Left lung (tissue), 10 donors: ENCODE data around the gene EXD3. TPM values are rescaled to one million over a fixed set of nuclear protein-coding genes. Genes with fewer than 3 reads are reported as not detected.
A peak's percentile ranks its signal among the peaks of the same experiment; 100 is the strongest.

Experiments used
- ATAC-seq: fragments of 200-7000 bp; cut with Tn5 transposase; one replicate; pipeline ENCODE4 v1.9.1; 2020; ENCODE audit warnings: moderate library complexity
- DNase-seq, 4 donors: peaks; one replicate each; pipeline ENCODE4 v3.0.0-alpha.2; 2013 to 2020
- H3K27ac ChIP-seq, 2 donors: fragments of 200-600 bp; sonication (generic) in 1 of 2; one replicate each; pipeline versions ENCODE4 v1.5.0 to v1.8.0; 2020 to 2021
- H3K27me3 ChIP-seq, 2 donors: fragments of 200-600 bp; sonication (generic) in 1 of 2; one replicate each; pipeline versions ENCODE4 v1.5.0 to v1.8.0; 2020 to 2021
- H3K36me3 ChIP-seq, 2 donors: fragments of 200-600 bp; sonication (generic) in 1 of 2; one replicate each; pipeline versions ENCODE4 v1.5.0 to v1.8.0; 2020 to 2021
- H3K4me1 ChIP-seq, 2 donors: fragments of 200-600 bp; one replicate each; pipeline ENCODE4 v1.8.0; 2021
- H3K4me3 ChIP-seq, 2 donors: fragments of 200-600 bp; sonication (generic) in 1 of 2; one replicate each; pipeline versions ENCODE4 v1.5.0 to v1.8.0; 2020 to 2021; ENCODE audit warnings: mild to moderate bottlenecking in 1 of 2
- H3K9me3 ChIP-seq, 2 donors: fragments of 200-600 bp; sonication (generic) in 1 of 2; one replicate each; pipeline versions ENCODE4 v1.5.0 to v1.8.0; 2020 to 2021
- intact Hi-C, 2 donors: fragments of 100-400 bp; cut with DNase I; formaldehyde crosslinking; loops; one replicate each; pipeline versions ENCODE4 v1.11.2 to v1.14.2; 2022
- polyA plus RNA-seq, 6 donors: library from polyadenylated mRNA; unstranded; fragments of 120-200 nt; gene quantifications; one replicate each; pipeline ENCODE4 v1.2.1, GENCODE V29; 2013; ENCODE audit not compliant: insufficient read length in 6 of 6
- total RNA-seq, 2 donors: library from RNA; stranded (reverse); fragmentation: NEBNext Ultra II Directional; extraction: Animal tissue kit (Norgen Biotek cat#: 25700); gene quantifications; one replicate each; pipeline ENCODE4 v1.2.1, GENCODE V29; 2021
- TF ChIP-seq, protein P1 (sequence below), 2 donors: fragments of 200-600 bp; sonication (generic) in 1 of 2; IDR thresholded peaks; one replicate each; pipeline versions ENCODE4 v1.5.0 to v1.8.0; 2021; ENCODE audit warnings: antibody characterized with exemption in 2 of 2
- donor health status: DM: no; HTN: yes; CAD: no.
- donor health status: DM: no; HTN: no; CAD: no.

Gene EXD3
- total and polyA plus RNA-seq, 8 donors, result 13.2 to 21.8 (median 16.6) TPM

DNA sequence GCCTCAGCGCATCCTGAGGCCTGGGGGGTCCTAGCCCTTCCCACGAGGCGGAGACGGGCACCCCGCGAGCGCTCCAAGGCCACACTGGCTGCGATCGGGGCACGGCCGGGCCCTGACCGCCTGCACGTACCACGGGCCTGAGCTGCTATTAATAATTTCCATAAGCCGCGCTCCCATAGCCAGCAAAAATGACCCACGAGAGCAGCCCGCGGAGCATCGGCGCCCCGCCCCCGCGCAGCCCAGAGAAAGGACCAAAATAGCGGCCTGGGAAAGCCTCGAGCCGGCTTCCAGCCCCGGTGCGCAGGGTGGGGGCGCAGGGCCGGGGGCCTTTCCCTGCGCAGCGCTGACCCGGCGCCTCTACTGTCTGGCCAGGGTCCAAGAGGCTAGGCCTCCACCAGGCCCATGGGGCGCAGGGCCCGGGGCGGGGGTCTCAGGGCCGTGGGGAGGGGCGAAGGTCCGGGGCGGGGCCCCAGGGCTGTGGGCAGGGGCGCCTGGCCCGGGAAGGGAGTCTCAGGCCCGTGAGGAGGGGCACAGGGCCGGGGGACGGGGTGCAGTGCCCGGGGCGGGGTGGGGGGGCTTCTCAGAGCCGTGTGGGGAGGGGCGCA, 54.4 kb downstream of the EXD3 start:
- no peak overlapping the region for H3K27ac ChIP-seq
- H3K4me3 ChIP-seq, result no peak overlapping the region
- DNase-seq (peak in 1 of 4 donors; percentile 28), ATAC-seq (no peak)
- H3K36me3 ChIP-seq, result peaks cover 0 to 11% of the 10 kb centered on the region in 2 donors
- TF ChIP-seq, protein P1, sequence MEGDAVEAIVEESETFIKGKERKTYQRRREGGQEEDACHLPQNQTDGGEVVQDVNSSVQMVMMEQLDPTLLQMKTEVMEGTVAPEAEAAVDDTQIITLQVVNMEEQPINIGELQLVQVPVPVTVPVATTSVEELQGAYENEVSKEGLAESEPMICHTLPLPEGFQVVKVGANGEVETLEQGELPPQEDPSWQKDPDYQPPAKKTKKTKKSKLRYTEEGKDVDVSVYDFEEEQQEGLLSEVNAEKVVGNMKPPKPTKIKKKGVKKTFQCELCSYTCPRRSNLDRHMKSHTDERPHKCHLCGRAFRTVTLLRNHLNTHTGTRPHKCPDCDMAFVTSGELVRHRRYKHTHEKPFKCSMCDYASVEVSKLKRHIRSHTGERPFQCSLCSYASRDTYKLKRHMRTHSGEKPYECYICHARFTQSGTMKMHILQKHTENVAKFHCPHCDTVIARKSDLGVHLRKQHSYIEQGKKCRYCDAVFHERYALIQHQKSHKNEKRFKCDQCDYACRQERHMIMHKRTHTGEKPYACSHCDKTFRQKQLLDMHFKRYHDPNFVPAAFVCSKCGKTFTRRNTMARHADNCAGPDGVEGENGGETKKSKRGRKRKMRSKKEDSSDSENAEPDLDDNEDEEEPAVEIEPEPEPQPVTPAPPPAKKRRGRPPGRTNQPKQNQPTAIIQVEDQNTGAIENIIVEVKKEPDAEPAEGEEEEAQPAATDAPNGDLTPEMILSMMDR (IDR thresholded peaks at IDR 0.05), result no peak
- no peaks in the 10 kb centered on the region for H3K27me3 ChIP-seq
- H3K4me1 ChIP-seq, result no peaks in the 10 kb centered on the region
- intact Hi-C loops, result no loop called here
- no peaks in the 10 kb centered on the region for H3K9me3 ChIP-seq

- peaks cover 0 to 5% of the 10 kb centered on the region in 2 donors for H3K36me3 ChIP-seq
- H3K4me1 ChIP-seq, result no peaks in the 10 kb centered on the region
- TF ChIP-seq, protein P1 (IDR thresholded peaks at IDR 0.05), result no peak
- DNase-seq, result peak in 1 of 4 donors; percentile 62
- H3K4me3 ChIP-seq, result no peak overlapping the region
- H3K27me3 ChIP-seq, result no peaks in the 10 kb centered on the region
- no peak overlapping the region for H3K27ac ChIP-seq
- H3K9me3 ChIP-seq, result no peaks in the 10 kb centered on the region
- intact Hi-C loops, result no loop called here
- ATAC-seq, result no peak
These were observed 55.2 kb downstream of the EXD3 start for GRCh38 chr9:137367506-137368430.

GRCh38 chr9:137366891-137367381, 56.0 kb downstream of the EXD3 start:
- TF ChIP-seq, protein P1 (IDR thresholded peaks at IDR 0.05), result no peak
- Histone ChIP-seq H3K27ac (no peak overlapping the region), H3K4me1 (no peaks in the 10 kb centered on the region), H3K27me3 (no peaks in the 10 kb centered on the region), H3K36me3 (peaks cover 0 to 5% of the 10 kb centered on the region in 2 donors), H3K9me3 (no peaks in the 10 kb centered on the region), H3K4me3 (no peak overlapping the region)
- intact Hi-C loops, result no loop called here
- ATAC-seq (no peak), DNase-seq (peak in 2 of 4 donors; percentile 27 to 63)

- TF ChIP-seq, protein P1 (IDR thresholded peaks at IDR 0.05), result no peak
- Histone ChIP-seq H3K36me3 (peaks cover 0 to 5% of the 10 kb centered on the region in 2 donors), H3K4me3 (no peak overlapping the region), H3K27me3 (no peaks in the 10 kb centered on the region), H3K4me1 (no peaks in the 10 kb centered on the region), H3K9me3 (no peaks in the 10 kb centered on the region), H3K27ac (no peak overlapping the region)
- ATAC-seq, result no peak
- intact Hi-C loops, result no loop called here
- peak in 1 of 4 donors; percentile 61 for DNase-seq
These were observed 56.5 kb downstream of the EXD3 start for GRCh38 chr9:137366445-137366810.
